ENCODE results near the gene RTTN.
A peak's percentile ranks its signal among the peaks of the same experiment; 100 is the strongest.
"Not testable (repeated sequence)": the region's sequence is repeated elsewhere in the genome, so short reads cannot be mapped to it uniquely, and the experiment has no call there.

The RTTN gene, protein sequence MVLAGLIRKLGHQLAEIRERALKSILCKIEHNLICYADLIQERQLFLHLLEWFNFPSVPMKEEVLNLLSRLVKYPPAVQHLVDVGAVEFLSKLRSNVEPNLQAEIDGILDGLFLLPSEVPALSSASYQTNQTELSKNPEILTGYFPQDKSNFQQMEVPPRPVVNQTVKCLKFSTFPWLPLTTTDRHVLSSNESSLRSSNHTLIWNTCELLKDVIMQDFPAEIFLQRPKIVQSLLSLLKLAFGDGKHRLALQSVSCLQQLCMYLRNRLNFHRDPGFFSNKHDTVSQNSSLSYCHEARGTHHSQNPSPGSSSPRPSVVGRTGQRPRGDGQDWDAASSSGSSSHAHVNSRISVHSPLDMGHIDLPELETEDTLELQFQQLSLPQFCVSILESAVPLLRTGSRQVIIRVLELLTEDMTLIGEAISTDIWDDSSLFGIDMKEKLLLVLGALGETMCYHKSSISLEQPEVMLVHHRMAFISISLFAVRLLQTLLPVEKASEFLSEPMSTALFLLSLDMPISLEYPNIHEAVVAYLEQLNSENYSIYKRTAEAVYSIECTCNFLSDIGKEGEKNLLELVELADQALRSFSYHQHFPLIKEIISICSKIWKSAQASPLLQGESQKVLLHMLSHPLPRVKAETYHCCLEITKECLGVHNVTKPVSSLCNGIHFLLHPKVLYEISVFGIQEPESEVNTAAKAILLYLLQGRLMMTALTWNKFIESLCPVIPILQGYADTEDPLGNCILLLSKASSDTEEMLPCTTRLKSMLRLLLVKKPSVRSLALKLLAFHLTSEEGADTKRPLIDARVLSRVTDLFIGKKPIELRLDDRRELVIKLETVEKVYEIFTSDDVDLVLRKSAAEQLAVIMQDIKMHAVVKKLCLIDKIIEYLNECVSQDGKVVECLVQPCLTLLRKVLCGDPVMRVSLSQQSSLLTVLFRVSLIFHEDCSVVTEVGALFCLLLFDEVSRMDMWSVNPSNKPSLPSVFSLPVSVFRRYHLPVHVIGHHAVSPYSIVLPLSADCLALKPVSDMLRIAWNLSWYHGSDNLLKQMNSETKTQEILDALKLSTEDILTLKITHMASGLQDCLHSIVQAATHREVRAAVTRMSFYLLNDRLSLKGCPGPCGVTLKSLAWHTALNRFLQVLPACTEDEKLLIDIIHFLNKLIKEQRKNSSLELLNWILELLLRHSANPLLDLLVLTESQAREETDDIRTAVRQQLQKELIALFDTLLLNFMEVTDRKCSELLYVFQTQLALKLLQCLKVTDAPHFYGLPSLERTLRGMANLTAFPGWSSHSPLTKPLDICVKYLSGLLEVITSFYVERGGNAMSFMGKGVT (N-terminal part only)

GRCh38 chr18:70205421-70206397 lies at the start of gene RTTN:
Gene RTTN (minus strand): TSS chr18:70205687. CDS start chr18:70205658, 29 bp downstream.
- DNase-seq = peak; percentile 83

DNA sequence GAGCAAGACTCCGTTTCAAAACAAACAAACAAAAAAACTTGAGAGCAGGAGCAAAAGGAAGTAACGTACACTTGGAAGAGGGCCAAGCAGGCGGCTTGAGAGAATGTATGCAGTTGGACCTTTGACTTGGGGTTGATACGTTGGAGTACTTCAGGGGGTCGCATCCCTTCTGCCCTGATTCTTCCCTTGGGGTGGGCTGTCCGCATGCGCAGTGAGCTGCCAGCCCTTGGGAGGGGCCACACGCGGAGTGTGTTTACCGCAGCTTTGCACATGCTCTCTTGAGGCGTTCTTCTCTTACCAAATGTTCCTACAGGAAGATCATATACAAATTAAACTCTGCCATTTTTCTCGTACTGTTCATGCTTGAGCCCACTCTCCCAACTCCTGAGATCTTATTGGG lies 45.3 kb upstream of the RTTN start:
- no peak for DNase-seq

DNA sequence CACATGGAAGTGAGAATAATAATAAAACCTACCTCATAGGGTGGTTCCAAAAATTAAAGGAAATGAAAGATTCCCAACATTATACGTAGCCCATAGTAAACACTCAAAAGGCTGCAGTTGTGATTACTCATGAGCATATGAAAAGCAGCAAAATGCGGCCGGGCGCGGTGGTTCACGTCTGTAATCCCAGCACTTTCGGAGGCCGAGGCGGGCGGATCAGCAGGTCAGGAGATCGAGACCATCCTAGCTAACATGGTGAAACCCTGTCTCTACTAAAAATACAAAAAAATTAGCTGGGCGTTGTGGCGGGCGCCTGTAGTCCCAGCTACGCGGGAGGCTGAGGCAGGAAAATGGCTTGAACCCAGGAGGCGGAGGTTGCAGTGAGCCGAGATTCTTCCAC lies 44.4 kb upstream of the RTTN start:
- DNase-seq = not testable (repeated sequence)

GRCh38 chr18:70249118-70249517 lies 43.6 kb upstream of the RTTN start:
- no peak for DNase-seq

DNA sequence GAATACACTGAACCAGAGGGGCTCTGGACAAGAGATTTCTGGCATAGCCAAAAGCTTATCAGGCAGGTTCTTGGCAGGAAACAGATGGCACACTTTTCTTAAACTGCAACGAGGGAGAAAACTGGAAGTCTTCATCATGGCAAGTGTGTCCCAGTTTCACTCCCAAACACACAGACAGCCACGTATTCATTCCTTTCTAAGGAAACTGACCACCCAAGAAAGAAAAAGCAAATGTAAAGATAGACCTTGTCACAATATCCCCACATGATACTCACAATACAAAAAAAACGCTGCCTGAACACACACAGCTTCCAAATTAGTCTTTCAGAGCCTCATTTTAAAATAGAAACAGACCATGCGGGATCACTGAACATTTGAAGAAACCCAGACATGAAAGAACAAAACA lies 40.6 kb upstream of the RTTN start:
- no peak for DNase-seq

- no peak for DNase-seq
These were observed 37.8 kb upstream of the RTTN start for GRCh38 chr18:70243131-70243929.

GRCh38 chr18:70236921-70237320 lies 31.4 kb upstream of the RTTN start:
- DNase-seq = not testable (repeated sequence)

- no peak for DNase-seq
These were observed 30.0 kb upstream of the RTTN start for GRCh38 chr18:70235478-70235877.

- no peak for DNase-seq
These were observed 29.4 kb upstream of the RTTN start for GRCh38 chr18:70234667-70235459.

GRCh38 chr18:70233974-70234373 lies 28.5 kb upstream of the RTTN start:
- DNase-seq = no peak

DNA sequence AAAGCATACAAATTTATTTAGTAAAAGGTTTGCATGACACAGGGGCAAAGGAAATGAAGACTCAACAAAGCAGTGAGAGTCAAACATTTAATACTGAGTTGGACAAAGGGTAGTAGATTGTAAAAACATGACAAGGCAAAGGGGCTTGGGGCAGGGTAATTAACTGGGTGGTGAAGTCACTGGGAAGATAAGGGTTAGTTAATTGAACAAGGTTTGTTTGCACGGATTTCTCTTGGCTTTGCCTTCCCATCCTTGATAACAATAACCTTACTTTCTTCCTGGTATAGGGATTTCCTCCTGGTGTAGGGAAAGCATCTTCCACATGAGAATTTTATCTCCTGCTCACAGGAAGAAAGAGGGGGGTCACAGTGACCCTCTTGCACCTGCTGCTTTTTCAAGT lies 26.8 kb upstream of the RTTN start:
- no peak for DNase-seq

GRCh38 chr18:70229639-70230038 lies 24.2 kb upstream of the RTTN start:
- DNase-seq = no peak

GRCh38 chr18:70228536-70228935 lies 23.0 kb upstream of the RTTN start:
- no peak for DNase-seq

DNA sequence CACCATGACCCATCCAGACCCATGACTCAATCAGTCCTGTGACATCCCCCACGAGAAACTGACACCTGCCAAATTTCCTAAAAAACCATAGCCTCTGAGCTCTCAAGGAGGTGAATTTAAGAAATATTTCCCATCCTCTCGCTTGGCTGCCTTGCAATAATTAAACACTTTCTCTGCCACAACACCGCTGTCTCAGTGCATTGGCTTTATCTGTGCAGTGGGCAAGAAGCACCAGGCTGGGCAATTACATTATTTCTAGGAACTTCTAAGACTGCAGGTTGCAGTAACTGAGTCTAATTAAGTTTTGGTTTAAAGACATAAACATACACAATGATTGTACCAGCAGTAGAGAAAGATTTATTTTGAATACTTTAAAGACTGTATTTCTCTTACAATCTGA lies 22.0 kb upstream of the RTTN start:
- DNase-seq = no peak

DNA sequence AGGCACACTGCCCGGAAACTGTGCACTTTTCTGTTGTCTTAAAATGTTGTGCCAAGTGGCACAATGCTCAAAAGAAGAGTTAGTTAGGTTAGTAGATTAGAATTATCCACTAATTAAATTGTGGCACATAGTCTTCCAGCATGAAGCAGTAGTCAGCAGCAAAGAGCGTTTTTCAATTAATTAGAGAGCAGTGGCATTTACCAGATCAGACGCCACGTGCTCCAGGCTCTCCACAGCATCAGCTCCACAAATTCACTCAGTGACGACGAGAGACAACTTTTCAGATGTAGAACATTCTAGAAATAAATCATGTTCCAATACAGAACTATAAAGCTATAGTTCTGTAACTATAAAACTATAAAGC lies 16.4 kb upstream of the RTTN start:
- no peak for DNase-seq

DNA sequence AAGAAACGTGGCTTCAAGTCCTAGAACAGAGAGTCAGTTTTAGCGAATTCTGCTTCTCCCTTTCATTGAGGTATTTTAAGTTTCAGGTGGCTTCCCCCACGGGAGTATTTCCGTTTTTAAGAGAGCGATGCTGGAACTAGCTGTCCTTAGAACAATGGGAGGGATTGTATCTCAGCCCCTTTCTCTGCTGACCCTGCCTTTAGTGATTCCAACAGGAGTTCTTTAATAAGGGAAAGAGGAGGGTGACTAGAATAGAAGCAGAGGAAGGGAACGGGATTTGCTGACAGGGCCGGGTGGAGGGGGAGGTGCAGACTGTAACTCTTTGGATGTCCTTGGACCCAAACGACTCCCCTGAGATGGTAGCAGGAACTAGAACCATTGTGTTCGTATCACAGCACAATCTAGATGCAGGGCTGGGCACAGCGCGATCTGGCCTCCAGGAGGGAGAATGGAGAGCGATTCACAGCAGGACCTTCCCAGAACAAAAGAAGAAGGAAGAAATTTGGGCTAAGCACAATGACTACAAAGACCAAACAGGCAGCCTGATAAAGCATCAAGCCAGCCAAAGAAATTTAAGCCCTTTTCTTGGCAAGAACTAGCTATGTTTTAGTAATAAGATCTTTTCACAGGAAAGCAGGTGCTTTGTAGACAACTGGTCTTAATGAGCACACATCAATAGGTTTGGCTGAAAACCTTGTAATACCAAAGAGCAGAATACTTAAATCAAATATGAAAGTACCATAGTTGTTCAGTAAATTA lies 15.8 kb upstream of the RTTN start:
- DNase-seq = no peak

- no peak for DNase-seq
These were observed 15.1 kb upstream of the RTTN start for GRCh38 chr18:70220628-70221027.

- no peak for DNase-seq
These were observed 14.2 kb upstream of the RTTN start for GRCh38 chr18:70219688-70220087.

GRCh38 chr18:70216788-70217187 lies 11.3 kb upstream of the RTTN start:
- DNase-seq = no peak
